ENCODE measurements around the gene PTPRN2.
"Not testable (repeated sequence)": the region's sequence is repeated elsewhere in the genome, so short reads cannot be mapped to it uniquely, and the experiment has no call there.

Gene PTPRN2

GRCh38 chr7:158458716-158459282 lies 128.8 kb downstream of the PTPRN2 start:
- no peak for TF ChIP-seq CTCF (IDR thresholded peaks at IDR 0.05; ENCODE audit: low read depth, low read length)
- no peak for DNase-seq (ENCODE audit: extremely low read depth, low read depth)

- no peak for DNase-seq (ENCODE audit: extremely low read depth, low read depth)
- no peak for TF ChIP-seq CTCF (IDR thresholded peaks at IDR 0.05; ENCODE audit: low read depth, low read length)
These were observed 129.5 kb downstream of the PTPRN2 start for GRCh38 chr7:158458096-158458495.

GRCh38 chr7:158457586-158457985 lies 130.0 kb downstream of the PTPRN2 start:
- DNase-seq (ENCODE audit: extremely low read depth, low read depth) = not testable (repeated sequence)

GRCh38 chr7:158454631-158455030 lies 133.0 kb downstream of the PTPRN2 start:
- DNase-seq (ENCODE audit: extremely low read depth, low read depth) = no peak
- no peak for TF ChIP-seq CTCF (IDR thresholded peaks at IDR 0.05; ENCODE audit: low read depth, low read length)

- DNase-seq (ENCODE audit: extremely low read depth, low read depth) = no peak
- no peak for TF ChIP-seq CTCF (IDR thresholded peaks at IDR 0.05; ENCODE audit: low read depth, low read length)
These were observed 134.0 kb downstream of the PTPRN2 start for GRCh38 chr7:158453663-158454062.

- TF ChIP-seq CTCF (IDR thresholded peaks at IDR 0.05; ENCODE audit: low read depth, low read length) = no peak
- DNase-seq (ENCODE audit: extremely low read depth, low read depth) = no peak
These were observed 135.3 kb downstream of the PTPRN2 start for GRCh38 chr7:158452331-158452730.

- no peak for TF ChIP-seq CTCF (IDR thresholded peaks at IDR 0.05; ENCODE audit: low read depth, low read length)
- no peak for DNase-seq (ENCODE audit: extremely low read depth, low read depth)
These were observed 137.0 kb downstream of the PTPRN2 start for GRCh38 chr7:158450476-158451124.

- no peak for TF ChIP-seq CTCF (IDR thresholded peaks at IDR 0.05; ENCODE audit: low read depth, low read length)
- DNase-seq (ENCODE audit: extremely low read depth, low read depth) = no peak
These were observed 137.7 kb downstream of the PTPRN2 start for GRCh38 chr7:158449942-158450341.

All from AG09319 (cell line).